Fibroblast of the aortic adventitia (primary cell): Measurements from ENCODE around the gene PRTFDC1. TPM values are rescaled to one million over a fixed set of nuclear protein-coding genes. Genes with fewer than 3 reads are reported as not detected.

ENCODE experiments used
- DNase-seq: peaks from one replicate; pipeline ENCODE4 v3.0.0-alpha.2; 2010; ENCODE audit warnings: low read depth
- H3K4me3 ChIP-seq: 2 replicates; pipeline ENCODE4 v1.5.1; 2011; ENCODE audit warnings: low read depth, mild to moderate bottlenecking, control low read depth, low read length, moderate library complexity
- CTCF ChIP-seq: IDR thresholded peaks from 2 replicates; pipeline ENCODE4 v1.5.1; 2011; ENCODE audit warnings: mild to moderate bottlenecking, low read length, control low read depth, inconsistent platforms; ENCODE audit not compliant: insufficient read depth
- total RNA-seq: library from RNA; depleted of rRNA; stranded (reverse); fragments of >200 nt; gene quantifications from 2 replicates; pipeline ENCODE4 v1.2.3, GENCODE V29; 2012; ENCODE audit warnings: low replicate concordance

PRTFDC1 gene
- total RNA-seq, 1 donor, result 39.6 TPM

- no peak overlapping the region for H3K4me3 ChIP-seq
- DNase-seq, result no peak
- TF ChIP-seq CTCF, result no peak
These were observed 44.5 kb downstream of the PRTFDC1 start for GRCh38 chr10:24907956-24908355.

GRCh38 chr10:24906372-24906771 lies 46.0 kb downstream of the PRTFDC1 start:
- no peak for DNase-seq
- no peak for TF ChIP-seq CTCF

GRCh38 chr10:24904824-24905223 lies 47.6 kb downstream of the PRTFDC1 start:
- no peak overlapping the region for H3K4me3 ChIP-seq
- no peak for DNase-seq
- no peak for TF ChIP-seq CTCF

More at GRCh38 chr10:24906372-24906771, 46.0 kb downstream of the PRTFDC1 start:
- H3K4me3 ChIP-seq, result no peak overlapping the region

- no peak for DNase-seq
- TF ChIP-seq CTCF, result no peak
- H3K4me3 ChIP-seq, result no peak overlapping the region
These were observed 50.0 kb downstream of the PRTFDC1 start for GRCh38 chr10:24902400-24902728.

- DNase-seq, result peak; percentile 99
- H3K4me3 ChIP-seq, result peak overlapping the region; percentile 45
- TF ChIP-seq CTCF, result no peak
These were observed 50.6 kb downstream of the PRTFDC1 start for GRCh38 chr10:24901686-24902399.

- H3K4me3 ChIP-seq, result no peak overlapping the region
- DNase-seq, result peak; percentile 59
- TF ChIP-seq CTCF, result no peak
These were observed 51.3 kb downstream of the PRTFDC1 start for GRCh38 chr10:24900888-24901685.

GRCh38 chr10:24899571-24899970 lies 52.8 kb downstream of the PRTFDC1 start:
- no peak for TF ChIP-seq CTCF
- DNase-seq, result no peak
- H3K4me3 ChIP-seq, result no peak overlapping the region
